Measurements from ENCODE around the gene UGT1A10. TPM values are rescaled to one million over a fixed set of nuclear protein-coding genes. Genes with fewer than 3 reads are reported as not detected.
A peak's percentile ranks its signal among the peaks of the same experiment; 100 is the strongest.

UGT1A10 gene
- total and polyA plus RNA-seq, 2 of the 13 experiments (the other 11 are each of a cell fraction or from before 2014, with no cell fraction given) = not detected

- TF ChIP-seq, protein P1, sequence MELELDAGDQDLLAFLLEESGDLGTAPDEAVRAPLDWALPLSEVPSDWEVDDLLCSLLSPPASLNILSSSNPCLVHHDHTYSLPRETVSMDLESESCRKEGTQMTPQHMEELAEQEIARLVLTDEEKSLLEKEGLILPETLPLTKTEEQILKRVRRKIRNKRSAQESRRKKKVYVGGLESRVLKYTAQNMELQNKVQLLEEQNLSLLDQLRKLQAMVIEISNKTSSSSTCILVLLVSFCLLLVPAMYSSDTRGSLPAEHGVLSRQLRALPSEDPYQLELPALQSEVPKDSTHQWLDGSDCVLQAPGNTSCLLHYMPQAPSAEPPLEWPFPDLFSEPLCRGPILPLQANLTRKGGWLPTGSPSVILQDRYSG (CRISPR knock-in tag; IDR thresholded peaks at IDR 0.05) = no peak
- TF ChIP-seq CEBPB (IDR thresholded peaks at IDR 0.05; ENCODE audit: borderline replicate concordance, low read depth, low read length) = peak; percentile 73
- TF ChIP-seq, protein P2, sequence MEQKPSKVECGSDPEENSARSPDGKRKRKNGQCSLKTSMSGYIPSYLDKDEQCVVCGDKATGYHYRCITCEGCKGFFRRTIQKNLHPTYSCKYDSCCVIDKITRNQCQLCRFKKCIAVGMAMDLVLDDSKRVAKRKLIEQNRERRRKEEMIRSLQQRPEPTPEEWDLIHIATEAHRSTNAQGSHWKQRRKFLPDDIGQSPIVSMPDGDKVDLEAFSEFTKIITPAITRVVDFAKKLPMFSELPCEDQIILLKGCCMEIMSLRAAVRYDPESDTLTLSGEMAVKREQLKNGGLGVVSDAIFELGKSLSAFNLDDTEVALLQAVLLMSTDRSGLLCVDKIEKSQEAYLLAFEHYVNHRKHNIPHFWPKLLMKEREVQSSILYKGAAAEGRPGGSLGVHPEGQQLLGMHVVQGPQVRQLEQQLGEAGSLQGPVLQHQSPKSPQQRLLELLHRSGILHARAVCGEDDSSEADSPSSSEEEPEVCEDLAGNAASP (CRISPR knock-in tag; IDR thresholded peaks at IDR 0.05; ENCODE audit: borderline replicate concordance) = peak; percentile 95; the same call in 1 of the 2 replicates
- TF ChIP-seq, protein P3, sequence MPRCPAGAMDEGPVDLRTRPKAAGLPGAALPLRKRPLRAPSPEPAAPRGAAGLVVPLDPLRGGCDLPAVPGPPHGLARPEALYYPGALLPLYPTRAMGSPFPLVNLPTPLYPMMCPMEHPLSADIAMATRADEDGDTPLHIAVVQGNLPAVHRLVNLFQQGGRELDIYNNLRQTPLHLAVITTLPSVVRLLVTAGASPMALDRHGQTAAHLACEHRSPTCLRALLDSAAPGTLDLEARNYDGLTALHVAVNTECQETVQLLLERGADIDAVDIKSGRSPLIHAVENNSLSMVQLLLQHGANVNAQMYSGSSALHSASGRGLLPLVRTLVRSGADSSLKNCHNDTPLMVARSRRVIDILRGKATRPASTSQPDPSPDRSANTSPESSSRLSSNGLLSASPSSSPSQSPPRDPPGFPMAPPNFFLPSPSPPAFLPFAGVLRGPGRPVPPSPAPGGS (CRISPR knock-in tag; IDR thresholded peaks at IDR 0.05) = peak; percentile 60; the same call in 1 of the 2 replicates
- no peak for TF ChIP-seq DR1 (CRISPR knock-in tag; IDR thresholded peaks at IDR 0.05)
- no peak for TF ChIP-seq GZF1 (CRISPR knock-in tag; IDR thresholded peaks at IDR 0.05)
- TF ChIP-seq ZNF33B (CRISPR knock-in tag; IDR thresholded peaks at IDR 0.05) = 0 out of 2 replicates have a peak, but pooled peaks have one; percentile 73
- no peak for TF ChIP-seq ZFP36L2 (CRISPR knock-in tag; IDR thresholded peaks at IDR 0.05)
- peak; percentile 90; the same call in 1 of the 2 replicates for TF ChIP-seq TOE1 (CRISPR knock-in tag; IDR thresholded peaks at IDR 0.05)
- no peak for TF ChIP-seq TEAD2 (CRISPR knock-in tag; IDR thresholded peaks at IDR 0.05)
- TF ChIP-seq, protein P4, sequence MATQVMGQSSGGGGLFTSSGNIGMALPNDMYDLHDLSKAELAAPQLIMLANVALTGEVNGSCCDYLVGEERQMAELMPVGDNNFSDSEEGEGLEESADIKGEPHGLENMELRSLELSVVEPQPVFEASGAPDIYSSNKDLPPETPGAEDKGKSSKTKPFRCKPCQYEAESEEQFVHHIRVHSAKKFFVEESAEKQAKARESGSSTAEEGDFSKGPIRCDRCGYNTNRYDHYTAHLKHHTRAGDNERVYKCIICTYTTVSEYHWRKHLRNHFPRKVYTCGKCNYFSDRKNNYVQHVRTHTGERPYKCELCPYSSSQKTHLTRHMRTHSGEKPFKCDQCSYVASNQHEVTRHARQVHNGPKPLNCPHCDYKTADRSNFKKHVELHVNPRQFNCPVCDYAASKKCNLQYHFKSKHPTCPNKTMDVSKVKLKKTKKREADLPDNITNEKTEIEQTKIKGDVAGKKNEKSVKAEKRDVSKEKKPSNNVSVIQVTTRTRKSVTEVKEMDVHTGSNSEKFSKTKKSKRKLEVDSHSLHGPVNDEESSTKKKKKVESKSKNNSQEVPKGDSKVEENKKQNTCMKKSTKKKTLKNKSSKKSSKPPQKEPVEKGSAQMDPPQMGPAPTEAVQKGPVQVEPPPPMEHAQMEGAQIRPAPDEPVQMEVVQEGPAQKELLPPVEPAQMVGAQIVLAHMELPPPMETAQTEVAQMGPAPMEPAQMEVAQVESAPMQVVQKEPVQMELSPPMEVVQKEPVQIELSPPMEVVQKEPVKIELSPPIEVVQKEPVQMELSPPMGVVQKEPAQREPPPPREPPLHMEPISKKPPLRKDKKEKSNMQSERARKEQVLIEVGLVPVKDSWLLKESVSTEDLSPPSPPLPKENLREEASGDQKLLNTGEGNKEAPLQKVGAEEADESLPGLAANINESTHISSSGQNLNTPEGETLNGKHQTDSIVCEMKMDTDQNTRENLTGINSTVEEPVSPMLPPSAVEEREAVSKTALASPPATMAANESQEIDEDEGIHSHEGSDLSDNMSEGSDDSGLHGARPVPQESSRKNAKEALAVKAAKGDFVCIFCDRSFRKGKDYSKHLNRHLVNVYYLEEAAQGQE (IDR thresholded peaks at IDR 0.05; ENCODE audit: borderline replicate concordance in 1 of 2, low read depth in 1 of 2, low read length in 2 of 2) = peak in 1 of 2 experiments; percentile 87; a peak in 2 of 4 replicates
- no peak for TF ChIP-seq ZNF326 (CRISPR knock-in tag; IDR thresholded peaks at IDR 0.05; ENCODE audit: borderline replicate concordance)
- peak; percentile 62; the same call in 1 of the 2 replicates for TF ChIP-seq ZFP1 (CRISPR knock-in tag; IDR thresholded peaks at IDR 0.05)
- peak; percentile 95 for TF ChIP-seq GFI1 (CRISPR knock-in tag; IDR thresholded peaks at IDR 0.05; ENCODE audit: borderline replicate concordance)
- no peak for TF ChIP-seq ZNF251 (CRISPR knock-in tag; IDR thresholded peaks at IDR 0.05)
- TF ChIP-seq, protein P5, sequence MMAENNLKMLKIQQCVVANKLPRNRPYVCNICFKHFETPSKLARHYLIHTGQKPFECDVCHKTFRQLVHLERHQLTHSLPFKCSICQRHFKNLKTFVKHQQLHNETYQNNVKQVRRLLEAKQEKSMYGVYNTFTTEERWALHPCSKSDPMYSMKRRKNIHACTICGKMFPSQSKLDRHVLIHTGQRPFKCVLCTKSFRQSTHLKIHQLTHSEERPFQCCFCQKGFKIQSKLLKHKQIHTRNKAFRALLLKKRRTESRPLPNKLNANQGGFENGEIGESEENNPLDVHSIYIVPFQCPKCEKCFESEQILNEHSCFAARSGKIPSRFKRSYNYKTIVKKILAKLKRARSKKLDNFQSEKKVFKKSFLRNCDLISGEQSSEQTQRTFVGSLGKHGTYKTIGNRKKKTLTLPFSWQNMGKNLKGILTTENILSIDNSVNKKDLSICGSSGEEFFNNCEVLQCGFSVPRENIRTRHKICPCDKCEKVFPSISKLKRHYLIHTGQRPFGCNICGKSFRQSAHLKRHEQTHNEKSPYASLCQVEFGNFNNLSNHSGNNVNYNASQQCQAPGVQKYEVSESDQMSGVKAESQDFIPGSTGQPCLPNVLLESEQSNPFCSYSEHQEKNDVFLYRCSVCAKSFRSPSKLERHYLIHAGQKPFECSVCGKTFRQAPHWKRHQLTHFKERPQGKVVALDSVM (CRISPR knock-in tag; IDR thresholded peaks at IDR 0.05) = no peak
- no peak for TF ChIP-seq ZNF619 (CRISPR knock-in tag; IDR thresholded peaks at IDR 0.05)
- TF ChIP-seq HOXA9 (CRISPR knock-in tag; IDR thresholded peaks at IDR 0.05; ENCODE audit: borderline replicate concordance) = no peak
These were observed 109.0 kb downstream of the UGT1A10 start (continued) for GRCh38 chr2:233745073-233745755.
